H1 (cell line): ENCODE results near the gene ARL5A. TPM values are rescaled to one million over a fixed set of nuclear protein-coding genes. Genes with fewer than 3 reads are reported as not detected.

Experiments
- CTCF ChIA-PET: fragments of 300-600 bp; sonication (Branson Sonifier 250); formaldehyde crosslinking; loops from one replicate; lab custom pipeline; 2021; ENCODE audit not compliant: partially characterized antibody; lab: Charles Lee
- POLR2A ChIA-PET: fragments of 300-600 bp; sonication (Branson Sonifier 250); formaldehyde crosslinking; loops from one replicate; lab custom pipeline; 2021; ENCODE audit warnings: inconsistent platforms; ENCODE audit not compliant: partially characterized antibody; lab: Charles Lee
- DNase-seq, 2 experiments: peaks; one replicate each; pipeline versions ENCODE4 v3.0.0 to v3.0.0-alpha.2; 2010 to 2022; ENCODE audit warnings: low spot score in 2 of 2, low read depth in 1 of 2, mixed read lengths in 1 of 2
- FAIRE-seq: peaks from 2 replicates; lab custom pipeline; 2011; peaks lifted over from hg19 to GRCh38; lab: Jason Lieb, UNC
- H2AFZ ChIP-seq: 2 replicates; pipeline ENCODE4 v1.8.1; 2012; ENCODE audit warnings: low read length, inconsistent platforms
- H2AK5ac ChIP-seq: 2 replicates; pipeline ENCODE4 v1.6.1; 2013; ENCODE audit warnings: low read depth, low read length
- H2BK120ac ChIP-seq: replicated peaks from 2 replicates; pipeline ENCODE3; 2013; ENCODE audit warnings: low read depth, low read length, inconsistent platforms
- H2BK12ac ChIP-seq: 2 replicates; pipeline ENCODE4 v1.6.1; 2013; ENCODE audit warnings: low read depth, low read length
- H2BK15ac ChIP-seq: 2 replicates; pipeline ENCODE4 v1.6.1; 2013; ENCODE audit warnings: low read length
- H2BK20ac ChIP-seq: 2 replicates; pipeline ENCODE4 v1.6.1; 2013; ENCODE audit warnings: low read length
- H2BK5ac ChIP-seq: 2 replicates; pipeline ENCODE4 v1.6.1; 2013; ENCODE audit warnings: low read depth, low read length
- H3K14ac ChIP-seq: 2 replicates; pipeline ENCODE4 v1.6.1; 2013; ENCODE audit warnings: inconsistent platforms; ENCODE audit not compliant: insufficient read length
- H3K18ac ChIP-seq: 2 replicates; pipeline ENCODE4 v1.6.1; 2013; ENCODE audit warnings: low read length; ENCODE audit errors: extremely low read depth
- H3K23ac ChIP-seq: 2 replicates; pipeline ENCODE4 v1.6.1; 2013; ENCODE audit warnings: inconsistent platforms; ENCODE audit not compliant: insufficient read length
- H3K23me2 ChIP-seq: 2 replicates; pipeline ENCODE4 v1.6.1; 2013; ENCODE audit warnings: low read depth, low read length
- H3K27ac ChIP-seq: 2 replicates; pipeline ENCODE4 v1.6.1; 2011; ENCODE audit warnings: low read depth, low read length, inconsistent platforms
- H3K27me3 ChIP-seq, 4 experiments: replicated peaks in 1 of 4; 1 replicate in 1 of 4; 2 replicates in 3 of 4; pipeline versions ENCODE4 v1.6.1 to v1.8.1; 2011 to 2013; ENCODE audit warnings: low read length in 3 of 4, mild to moderate bottlenecking in 3 of 4, inconsistent platforms in 2 of 4, mixed read lengths in 2 of 4, moderate library complexity in 1 of 4; ENCODE audit not compliant: control insufficient read depth in 3 of 4, insufficient read depth in 3 of 4; ENCODE audit errors: extremely low read depth in 1 of 4
- H3K36me3 ChIP-seq, 4 experiments: 2 replicates each; pipeline versions ENCODE4 v1.6.1 to v1.8.1; 2011 to 2013; ENCODE audit warnings: mild to moderate bottlenecking in 4 of 4, low read length in 3 of 4, moderate library complexity in 2 of 4, control low read depth in 1 of 4, inconsistent platforms in 1 of 4; ENCODE audit not compliant: insufficient read depth in 4 of 4, control insufficient read depth in 2 of 4
- H3K4ac ChIP-seq: replicated peaks from 2 replicates; pipeline ENCODE3; 2013; ENCODE audit warnings: low read length, low read depth, mixed read lengths, inconsistent platforms; ENCODE audit not compliant: insufficient read length
- H3K4me1 ChIP-seq, 4 experiments: replicated peaks in 1 of 4; 1 replicate in 1 of 4; 2 replicates in 3 of 4; pipeline versions ENCODE4 v1.6.1 to v1.8.1; 2011 to 2013; ENCODE audit warnings: low read length in 3 of 4, inconsistent platforms in 2 of 4, mixed read lengths in 1 of 4; ENCODE audit not compliant: insufficient read depth in 4 of 4, control insufficient read depth in 3 of 4
- H3K4me2 ChIP-seq, 2 experiments: 2 replicates each; pipeline versions ENCODE4 v1.6.1 to v1.8.1; 2011 to 2013; ENCODE audit warnings: low read depth in 2 of 2, low read length in 2 of 2, control low read depth in 1 of 2, inconsistent platforms in 1 of 2, mild to moderate bottlenecking in 1 of 2; ENCODE audit not compliant: insufficient read depth in 1 of 2
- H3K4me3 ChIP-seq, 4 experiments: fragments of 200-600, 300-600 bp in 1 of 4; sonication (generic), shearing (Covaris generic), sonication (Bioruptor Twin) in 1 of 4; 2 replicates each; pipeline versions ENCODE4 v1.5.1 to v1.8.1; 2011 to 2016; ENCODE audit warnings: low read length in 4 of 4, low read depth in 3 of 4, control low read depth in 2 of 4, inconsistent platforms in 2 of 4, mild to moderate bottlenecking in 2 of 4, mixed read lengths in 1 of 4, moderate library complexity in 1 of 4; ENCODE audit not compliant: insufficient read depth in 2 of 4; ENCODE audit errors: extremely low read depth in 1 of 4
- H3K56ac ChIP-seq: replicated peaks from 2 replicates; pipeline ENCODE3; 2013; ENCODE audit warnings: low read depth, mild to moderate bottlenecking, mixed read lengths, low read length, inconsistent platforms; ENCODE audit not compliant: insufficient read length
- H3K79me1 ChIP-seq: 2 replicates; pipeline ENCODE4 v1.6.1; 2013; ENCODE audit warnings: low read depth, low read length, control low read depth
- H3K79me2 ChIP-seq, 2 experiments: 2 replicates each; pipeline versions ENCODE4 v1.6.1 to v1.8.1; 2012 to 2013; ENCODE audit warnings: low read length in 2 of 2, mild to moderate bottlenecking in 2 of 2, inconsistent platforms in 1 of 2; ENCODE audit not compliant: insufficient read depth in 2 of 2, control insufficient read depth in 1 of 2
- H3K9ac ChIP-seq, 4 experiments: replicated peaks in 1 of 4; 1 replicate in 1 of 4; 2 replicates in 3 of 4; pipeline versions ENCODE4 v1.6.1 to v1.8.1; 2011 to 2013; ENCODE audit warnings: low read depth in 3 of 4, low read length in 3 of 4, control low read depth in 2 of 4, mild to moderate bottlenecking in 2 of 4, moderate library complexity in 2 of 4, inconsistent platforms in 1 of 4; ENCODE audit errors: extremely low read depth in 1 of 4
- H3K9me3 ChIP-seq, 2 experiments: 2 replicates each; pipeline versions ENCODE4 v1.6.1 to v1.8.1; 2012 to 2013; ENCODE audit warnings: mild to moderate bottlenecking in 2 of 2, moderate library complexity in 2 of 2, control low read depth in 1 of 2, inconsistent platforms in 1 of 2, low read depth in 1 of 2, low read length in 1 of 2, mixed read lengths in 1 of 2; ENCODE audit not compliant: insufficient read depth in 2 of 2
- H4K20me1 ChIP-seq, 2 experiments: replicated peaks in 1 of 2; 2 replicates each; pipeline versions ENCODE3 to v1.8.1; 2011 to 2013; ENCODE audit warnings: inconsistent platforms in 2 of 2, low read length in 2 of 2, mild to moderate bottlenecking in 1 of 2; ENCODE audit not compliant: insufficient read depth in 2 of 2, control insufficient read depth in 1 of 2
- H4K5ac ChIP-seq: 2 replicates; pipeline ENCODE4 v1.6.1; 2013; ENCODE audit warnings: low read length, low read depth, mixed read lengths, inconsistent platforms; ENCODE audit not compliant: insufficient read length
- H4K8ac ChIP-seq: 2 replicates; pipeline ENCODE4 v1.8.0; 2013; ENCODE audit warnings: mild to moderate bottlenecking, moderate library complexity, low read length, inconsistent platforms; ENCODE audit not compliant: insufficient read depth; ENCODE audit errors: extremely low read depth
- H4K91ac ChIP-seq: replicated peaks from 2 replicates; pipeline ENCODE3; 2013; ENCODE audit warnings: low read length, mixed read lengths, inconsistent platforms; ENCODE audit not compliant: insufficient read length
- EGR1 ChIP-seq: IDR thresholded peaks from 2 replicates; pipeline ENCODE4 v1.6.1; 2011; ENCODE audit warnings: low read depth, low read length, borderline replicate concordance
- WGBS, 2 experiments: shearing (Covaris generic) in 1 of 2; methylation state at CpG; one replicate each; pipeline versions ENCODE4 v1.1.6 to v1.1.7; 2013 to 2015; ENCODE audit warnings: low lambda C conversion rate in 2 of 2, mixed read lengths in 2 of 2, inconsistent platforms in 1 of 2, low coverage in 1 of 2, missing lambda C conversion rate in 1 of 2; ENCODE audit not compliant: insufficient replicate concordance in 2 of 2, insufficient coverage in 1 of 2, insufficient read length in 1 of 2; ENCODE audit errors: extremely low coverage in 1 of 2, missing lambda C conversion rate in 1 of 2; 5-methylcytosine and 5-hydroxymethylcytosine counted together
- polyA plus RNA-seq, 7 experiments: library from polyadenylated mRNA; depleted of rRNA in 3 of 7; stranded (reverse) in 5 of 7; unstranded in 2 of 7; fragments of >200 nt in 5 of 7; fragments of 200-250 nt in 2 of 7; gene quantifications; 1 replicate in 5 of 7; 2 replicates in 1 of 7; 4 replicates in 1 of 7; pipeline versions ENCODE4 v1.2.1 to v1.2.3, GENCODE V29; 2011 to 2013; ENCODE audit warnings: missing spikeins in 2 of 7, mixed read lengths in 2 of 7
- total RNA-seq: library from RNA; stranded (reverse); fragmentation: NEBNext Ultra II Directional; extraction: Animal tissue kit (Norgen Biotek cat#: 25700); gene quantifications from 2 replicates; pipeline ENCODE4 v1.2.1, GENCODE V29; 2021

ARL5A gene
- total and polyA plus RNA-seq, 2 of the 8 experiments (the other 6 are each of a cell fraction or from before 2014, with no cell fraction given) = 12.6 to 86.3 TPM

DNA sequence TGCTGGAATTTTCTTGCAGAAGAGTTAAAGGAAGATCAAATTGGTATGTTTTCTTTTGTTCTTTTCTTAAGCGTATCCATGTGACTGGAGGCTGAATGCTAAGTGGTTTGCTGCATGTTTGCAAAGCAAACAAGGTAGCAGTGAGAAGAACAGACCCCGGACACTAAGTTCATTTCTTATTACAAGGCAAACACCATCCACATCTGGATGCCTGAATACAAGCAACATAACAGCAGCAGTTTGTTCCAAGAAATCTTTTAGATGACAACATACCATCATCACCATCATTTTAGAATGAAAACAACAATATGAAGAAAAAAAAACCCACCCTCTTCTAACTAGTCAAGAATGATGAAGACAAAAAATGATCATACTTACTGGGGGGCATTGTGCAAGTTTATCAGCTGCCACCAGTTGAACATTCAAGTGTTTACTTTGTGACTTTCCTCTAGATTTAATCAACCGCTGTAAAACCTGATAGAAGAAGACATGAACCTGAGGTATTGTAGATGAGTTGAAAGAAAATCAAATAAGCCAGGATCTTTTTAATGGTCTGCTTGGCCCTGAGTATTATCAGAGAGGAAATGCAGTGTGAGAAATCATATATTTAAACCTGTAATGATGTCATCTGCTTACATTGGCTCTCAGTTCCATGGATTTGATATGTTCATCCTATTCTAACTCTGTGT is 25.0 kb upstream of the ARL5A start:
- no peak overlapping the region for H3K56ac ChIP-seq
- no peaks in the 10 kb centered on the region for H3K9me3 ChIP-seq
- H4K8ac ChIP-seq = no peak overlapping the region
- FAIRE-seq (no peak), DNase-seq (no peak)
- H3K4ac ChIP-seq = no peak overlapping the region
- CTCF ChIA-PET = interaction anchor here (1.0 kb wide), 1 partner anchor 39 kb away, joined by 4 read pairs; no protein-coding TSS in a partner anchor
- no peaks in the 10 kb centered on the region for H3K4me1 ChIP-seq
- H2AK5ac ChIP-seq = no peak overlapping the region
- no peaks in the 10 kb centered on the region for H3K36me3 ChIP-seq
- no peak overlapping the region for H3K9ac ChIP-seq
- H4K91ac ChIP-seq = no peak overlapping the region
- no peak overlapping the region for H3K4me2 ChIP-seq
- H2BK120ac ChIP-seq = no peak overlapping the region
- H2BK15ac ChIP-seq = no peak overlapping the region
- WGBS, 2 experiments = 90% methylated on average over 3 of the region's 3 CpGs; no CpG with 5 or more reads in 1 of the 2 experiments
- no peak overlapping the region for H2BK12ac ChIP-seq
- no peak overlapping the region for H2BK20ac ChIP-seq
- no peaks in the 10 kb centered on the region for H3K23me2 ChIP-seq
- no peak overlapping the region for H3K27ac ChIP-seq
- no peak overlapping the region for H2BK5ac ChIP-seq
- no peak overlapping the region for H3K14ac ChIP-seq
- no peak overlapping the region for H3K23ac ChIP-seq
- H3K27me3 ChIP-seq = no peaks in the 10 kb centered on the region
- H3K79me2 ChIP-seq = no peaks in the 10 kb centered on the region
- H4K5ac ChIP-seq = no peak overlapping the region
- H3K18ac ChIP-seq = no peak overlapping the region
- H3K79me1 ChIP-seq = no peaks in the 10 kb centered on the region
- no peak overlapping the region for H2AFZ ChIP-seq
- H4K20me1 ChIP-seq = no peaks in the 10 kb centered on the region
- H3K4me3 ChIP-seq = no peak overlapping the region
- POLR2A ChIA-PET = no interaction called here
- TF ChIP-seq EGR1 = no peak
